Measurements from ENCODE around the gene FAM110C. TPM values are rescaled to one million over a fixed set of nuclear protein-coding genes. Genes with fewer than 3 reads are reported as not detected.

FAM110C gene
- total RNA-seq, 2 experiments from 2014 or later, result 0.16 to 0.36 TPM

GRCh38 chr2:66853-67252, 20.5 kb upstream of the FAM110C start:
- POLR2A ChIA-PET, result no interaction called here
- CTCF ChIA-PET, result no interaction called here
- TF ChIP-seq, protein P1, sequence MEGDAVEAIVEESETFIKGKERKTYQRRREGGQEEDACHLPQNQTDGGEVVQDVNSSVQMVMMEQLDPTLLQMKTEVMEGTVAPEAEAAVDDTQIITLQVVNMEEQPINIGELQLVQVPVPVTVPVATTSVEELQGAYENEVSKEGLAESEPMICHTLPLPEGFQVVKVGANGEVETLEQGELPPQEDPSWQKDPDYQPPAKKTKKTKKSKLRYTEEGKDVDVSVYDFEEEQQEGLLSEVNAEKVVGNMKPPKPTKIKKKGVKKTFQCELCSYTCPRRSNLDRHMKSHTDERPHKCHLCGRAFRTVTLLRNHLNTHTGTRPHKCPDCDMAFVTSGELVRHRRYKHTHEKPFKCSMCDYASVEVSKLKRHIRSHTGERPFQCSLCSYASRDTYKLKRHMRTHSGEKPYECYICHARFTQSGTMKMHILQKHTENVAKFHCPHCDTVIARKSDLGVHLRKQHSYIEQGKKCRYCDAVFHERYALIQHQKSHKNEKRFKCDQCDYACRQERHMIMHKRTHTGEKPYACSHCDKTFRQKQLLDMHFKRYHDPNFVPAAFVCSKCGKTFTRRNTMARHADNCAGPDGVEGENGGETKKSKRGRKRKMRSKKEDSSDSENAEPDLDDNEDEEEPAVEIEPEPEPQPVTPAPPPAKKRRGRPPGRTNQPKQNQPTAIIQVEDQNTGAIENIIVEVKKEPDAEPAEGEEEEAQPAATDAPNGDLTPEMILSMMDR (IDR thresholded peaks at IDR 0.05), result no peak
- Mint-ChIP-seq H3K27ac (no peak overlapping the region), H3K27me3 (no peaks in the 10 kb centered on the region), H3K4me3 (no peak overlapping the region), H3K4me1 (ENCODE audit: low read depth) (no peaks in the 10 kb centered on the region), H3K36me3 (ENCODE audit: low read depth) (no peaks in the 10 kb centered on the region), H3K9me3 (no peaks in the 10 kb centered on the region)
- no peak for ATAC-seq (ENCODE audit: poor library complexity)
- Histone ChIP-seq H3K27me3 (ENCODE audit: control insufficient read depth in 1 of 2, insufficient read depth in 2 of 2, low read length in 2 of 2) (no peaks in the 10 kb centered on the region), H3K4me1 (ENCODE audit: insufficient read depth, low read length) (no peaks in the 10 kb centered on the region), H3K36me3 (ENCODE audit: insufficient read depth, low read length) (no peaks in the 10 kb centered on the region), H3K4me3 (ENCODE audit: low read length) (no peak overlapping the region), H3K9me3 (ENCODE audit: control insufficient read depth in 1 of 2, insufficient read depth in 1 of 2, low read length in 2 of 2) (no peaks in the 10 kb centered on the region), H3K27ac (ENCODE audit: low read depth in 1 of 2, low read length in 2 of 2) (no peak overlapping the region)
- DNase-seq, result no peak
- intact Hi-C loops (cut with DNase I, micrococcal nuclease), result no loop called here

GRCh38 chr2:65121-65520, 18.8 kb upstream of the FAM110C start:
- H3K4me1 ChIP-seq (ENCODE audit: insufficient read depth, low read length), result no peaks in the 10 kb centered on the region
- H3K4me3 ChIP-seq (ENCODE audit: low read length), result no peak overlapping the region
- ChIA-PET POLR2A (no interaction called here), CTCF (no interaction called here)
- no peak overlapping the region for H3K4me3 Mint-ChIP-seq
- TF ChIP-seq, protein P1 (IDR thresholded peaks at IDR 0.05), result no peak
- H3K27me3 ChIP-seq (ENCODE audit: control insufficient read depth in 1 of 2, insufficient read depth in 2 of 2, low read length in 2 of 2), result peaks cover 0 to 2% of the 10 kb centered on the region in 2 experiments
- no peaks in the 10 kb centered on the region for H3K36me3 ChIP-seq (ENCODE audit: insufficient read depth, low read length)
- intact Hi-C loops (cut with DNase I, micrococcal nuclease), result no loop called here
- H3K9me3 ChIP-seq (ENCODE audit: control insufficient read depth in 1 of 2, insufficient read depth in 1 of 2, low read length in 2 of 2), result peaks cover 0 to 8% of the 10 kb centered on the region in 2 experiments
- H3K27ac ChIP-seq (ENCODE audit: low read depth in 1 of 2, low read length in 2 of 2), result no peak overlapping the region
- peaks cover 7% of the 10 kb centered on the region for H3K9me3 Mint-ChIP-seq
- ATAC-seq (ENCODE audit: poor library complexity) (no peak), DNase-seq (no peak)
- H3K36me3 Mint-ChIP-seq (ENCODE audit: low read depth), result no peaks in the 10 kb centered on the region
- H3K27ac Mint-ChIP-seq, result no peak overlapping the region
- no peaks in the 10 kb centered on the region for H3K27me3 Mint-ChIP-seq
- no peaks in the 10 kb centered on the region for H3K4me1 Mint-ChIP-seq (ENCODE audit: low read depth)

DNA sequence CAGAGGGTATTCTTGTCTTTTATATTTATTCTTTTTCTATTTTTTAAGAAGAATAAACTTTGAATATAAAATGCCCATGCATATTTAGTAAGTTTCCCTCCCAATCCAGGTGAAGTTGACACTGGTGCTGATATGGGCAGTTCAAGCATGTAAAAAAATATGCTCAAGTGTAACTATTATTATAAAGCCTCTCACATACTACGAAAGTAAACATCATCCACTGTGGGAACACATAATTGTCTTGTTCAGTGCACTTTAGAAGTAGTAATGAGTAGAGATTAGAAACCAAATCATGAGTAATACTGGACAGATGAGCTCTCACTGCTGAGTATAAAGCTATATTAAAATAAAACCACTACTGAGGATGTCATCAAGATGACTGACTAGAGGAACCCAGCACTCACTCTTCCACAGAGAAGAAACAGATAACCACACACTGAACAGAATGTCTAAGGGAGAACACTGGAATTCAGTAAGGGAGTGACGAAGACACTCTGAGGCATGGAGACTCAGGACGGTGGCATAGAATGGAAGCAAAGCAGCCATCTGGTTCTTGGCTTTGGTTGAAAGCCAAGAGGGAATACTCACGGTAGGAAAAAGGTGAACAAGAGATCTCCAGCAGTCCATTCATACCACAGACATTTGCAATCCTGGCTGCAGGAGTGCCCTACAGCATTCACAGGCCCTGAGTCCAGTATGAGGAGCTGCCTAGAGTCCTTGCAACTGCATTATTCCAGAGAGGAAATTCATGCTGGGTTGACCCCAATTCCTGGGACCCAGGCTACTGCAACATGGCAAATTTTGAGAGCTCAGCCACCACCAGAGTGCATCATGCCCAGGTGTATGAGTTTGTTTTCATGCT, 9.5 kb upstream of the FAM110C start:
- H3K27ac Mint-ChIP-seq, result no peak overlapping the region
- POLR2A ChIA-PET, result no interaction called here
- H3K27me3 ChIP-seq (ENCODE audit: control insufficient read depth in 1 of 2, insufficient read depth in 2 of 2, low read length in 2 of 2), result peaks cover 0 to 5% of the 10 kb centered on the region in 2 experiments
- DNase-seq (no peak), ATAC-seq (ENCODE audit: poor library complexity) (no peak)
- no peak overlapping the region for H3K4me3 ChIP-seq (ENCODE audit: low read length)
- peaks cover 4% of the 10 kb centered on the region for H3K27me3 Mint-ChIP-seq
- no peaks in the 10 kb centered on the region for H3K4me1 ChIP-seq (ENCODE audit: insufficient read depth, low read length)
- no peak overlapping the region for H3K27ac ChIP-seq (ENCODE audit: low read depth in 1 of 2, low read length in 2 of 2)
- peaks cover 11% of the 10 kb centered on the region for H3K9me3 Mint-ChIP-seq
- H3K9me3 ChIP-seq (ENCODE audit: control insufficient read depth in 1 of 2, insufficient read depth in 1 of 2, low read length in 2 of 2), result peaks cover 27 to 28% of the 10 kb centered on the region in 2 experiments
- no peak overlapping the region for H3K4me3 Mint-ChIP-seq
- TF ChIP-seq, protein P1 (IDR thresholded peaks at IDR 0.05), result no peak
- CTCF ChIA-PET, result no interaction called here
- peaks cover 4% of the 10 kb centered on the region for H3K36me3 Mint-ChIP-seq (ENCODE audit: low read depth)
- no peaks in the 10 kb centered on the region for H3K4me1 Mint-ChIP-seq (ENCODE audit: low read depth)
- intact Hi-C loops (cut with DNase I, micrococcal nuclease), result no loop called here
- no peaks in the 10 kb centered on the region for H3K36me3 ChIP-seq (ENCODE audit: insufficient read depth, low read length)

Data from CD4-positive, alpha-beta T cell (primary cell).